NCI-H510A treated with DMSO at 0.1 percent for 48 hours (cell line): ENCODE results near the gene PRDM16.

ENCODE experiments used
- DNase-seq: peaks from one replicate; lab custom pipeline; 2025; lab: John Stamatoyannopoulos, UW

The PRDM16 gene

DNA sequence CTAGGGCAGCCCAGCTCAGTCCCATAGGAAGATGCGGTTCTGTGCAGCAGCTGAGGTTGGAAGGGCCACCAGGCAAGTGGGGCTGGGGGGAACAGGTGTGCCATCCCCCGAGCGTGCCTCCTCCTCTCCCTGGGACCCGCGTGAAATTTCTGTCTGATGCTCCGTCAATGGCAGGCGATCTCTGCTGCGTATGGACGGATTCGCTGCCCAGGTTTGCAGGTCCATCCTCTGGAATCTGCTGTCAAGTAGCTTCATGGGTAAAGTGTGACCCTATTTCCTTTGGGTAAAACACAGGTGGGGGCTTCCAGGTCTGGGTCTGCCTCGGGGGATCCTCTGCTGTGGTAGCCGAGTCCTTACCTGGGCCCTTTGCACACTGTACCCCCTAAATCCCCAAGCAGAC, 270.9 kb downstream of the PRDM16 start:
- no peak for DNase-seq

DNA sequence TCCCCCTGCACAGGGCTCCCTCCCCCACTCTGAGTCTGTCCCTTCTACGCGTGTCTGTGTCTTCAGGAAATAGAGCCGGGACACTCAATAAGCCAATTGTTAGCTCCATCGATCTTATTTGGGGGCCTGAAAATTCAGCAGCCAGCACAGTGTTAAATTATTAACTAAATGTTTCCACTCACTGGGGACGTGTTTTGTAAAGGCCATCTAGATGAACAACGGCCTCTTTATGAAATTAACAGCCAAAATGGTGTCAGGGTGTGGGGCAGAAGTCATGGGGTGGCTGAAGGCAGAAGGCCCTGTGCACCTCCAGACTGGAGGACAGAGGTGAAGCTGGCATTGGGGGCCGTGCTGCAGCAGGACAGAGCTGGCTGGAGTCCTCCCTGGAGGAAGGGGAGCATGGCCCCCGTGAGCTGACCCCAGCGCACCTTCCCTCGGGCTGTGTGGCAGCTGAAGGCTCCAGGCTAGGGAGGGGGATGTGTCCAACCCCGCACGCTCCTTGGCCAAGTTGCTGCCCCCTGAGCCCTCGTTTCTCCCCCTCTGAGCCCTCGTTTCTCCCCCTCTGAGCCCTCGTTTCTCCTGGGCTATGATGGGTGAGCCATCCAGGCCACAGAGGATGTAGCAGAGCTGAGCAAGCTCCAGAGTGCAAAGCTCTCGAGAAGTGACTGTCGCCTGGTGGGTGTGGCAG, 271.7 kb downstream of the PRDM16 start:
- no peak for DNase-seq

DNA sequence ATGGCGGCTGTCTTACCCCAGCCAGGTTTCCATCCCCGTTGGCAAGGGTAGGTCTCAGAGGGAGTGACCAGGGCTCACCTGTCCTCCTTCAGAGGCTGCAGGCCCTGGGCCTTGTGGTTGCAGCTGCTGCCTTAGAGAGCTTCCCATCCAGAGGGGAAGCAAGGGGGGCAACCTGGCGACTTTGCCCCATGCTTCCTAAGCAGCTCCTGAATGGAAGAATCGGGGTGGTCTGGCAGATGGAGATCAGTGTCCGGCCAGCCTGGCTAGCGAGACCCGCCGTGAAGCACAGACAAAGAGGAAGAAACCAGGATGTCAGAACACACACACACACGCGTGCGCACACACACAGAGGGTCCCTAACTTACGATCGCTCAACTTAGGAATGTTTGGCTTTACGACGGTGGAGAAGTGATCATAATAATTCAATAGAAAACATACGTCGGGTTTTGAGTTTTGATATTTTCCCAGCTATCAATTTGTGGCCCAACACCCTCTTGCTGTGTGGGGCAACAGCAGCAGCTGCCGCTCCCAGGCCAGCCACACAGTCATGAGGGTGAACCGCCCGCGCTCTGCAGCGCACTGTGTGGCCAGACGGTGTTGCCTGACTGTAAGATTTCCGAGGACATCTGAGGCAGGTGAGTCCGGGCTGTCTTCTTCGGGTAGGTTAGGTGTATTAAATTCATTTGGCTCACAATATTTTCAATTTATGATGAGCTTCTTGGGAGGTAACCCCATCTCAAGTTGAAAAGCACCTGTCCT, 272.4 kb downstream of the PRDM16 start:
- DNase-seq = no peak

DNA sequence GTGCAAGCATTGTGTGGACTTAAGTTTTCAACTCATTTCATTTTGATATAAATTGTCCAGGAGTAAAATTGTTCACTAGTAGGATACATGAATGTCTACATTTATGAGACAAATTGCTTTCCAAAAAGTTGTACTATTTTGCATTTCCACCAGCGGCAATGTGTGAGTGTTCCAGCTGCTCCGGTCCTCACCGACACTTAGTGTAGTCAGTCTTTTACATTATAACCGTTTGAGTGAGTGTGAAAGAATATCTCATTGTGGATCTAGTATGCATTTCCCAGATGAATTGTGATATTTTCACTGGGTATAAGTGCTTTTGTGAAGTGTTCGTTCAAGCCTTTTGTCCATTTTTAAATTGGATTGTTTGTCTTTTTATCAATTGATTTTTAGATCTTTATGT, 274.0 kb downstream of the PRDM16 start:
- DNase-seq = no peak

DNA sequence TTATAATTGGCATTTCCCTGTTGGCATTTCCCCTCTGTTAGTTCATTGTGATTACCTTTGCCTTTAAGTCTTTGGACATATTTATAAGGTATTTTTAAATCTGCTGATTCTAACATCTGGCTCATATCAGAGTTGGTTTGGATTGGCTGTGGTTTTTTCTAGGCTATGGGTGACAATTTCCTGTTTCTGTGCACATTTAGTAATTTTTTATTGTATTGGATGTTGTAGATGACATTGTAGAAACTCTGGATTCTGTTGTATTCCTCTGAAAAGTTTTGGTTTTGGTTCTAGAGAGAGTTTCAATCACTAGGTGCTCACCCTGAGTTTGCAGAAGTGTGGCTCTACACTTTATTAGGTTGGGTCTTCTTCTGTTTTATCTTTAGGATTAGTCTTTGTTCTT, 275.4 kb downstream of the PRDM16 start:
- no peak for DNase-seq

DNA sequence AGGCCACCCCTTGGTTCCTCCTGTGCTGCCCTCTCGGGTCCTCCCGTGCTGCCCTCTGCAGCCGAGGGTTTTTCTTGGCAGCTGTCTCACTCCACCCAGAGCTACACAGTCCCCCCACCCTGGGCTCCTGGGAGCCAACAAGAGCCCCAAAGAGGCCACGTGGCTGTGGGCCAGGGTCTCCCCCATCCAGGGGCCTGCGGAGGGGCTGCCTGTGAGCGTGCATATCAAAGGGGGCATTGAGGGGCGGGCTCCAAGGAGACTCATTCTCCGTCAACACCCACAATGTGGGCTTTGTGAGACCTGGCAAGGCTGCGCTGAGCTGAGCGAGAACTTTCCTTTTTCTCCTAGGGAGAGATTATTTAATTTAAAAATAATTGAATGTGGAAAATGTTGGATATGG, 276.8 kb downstream of the PRDM16 start:
- no peak for DNase-seq

DNA sequence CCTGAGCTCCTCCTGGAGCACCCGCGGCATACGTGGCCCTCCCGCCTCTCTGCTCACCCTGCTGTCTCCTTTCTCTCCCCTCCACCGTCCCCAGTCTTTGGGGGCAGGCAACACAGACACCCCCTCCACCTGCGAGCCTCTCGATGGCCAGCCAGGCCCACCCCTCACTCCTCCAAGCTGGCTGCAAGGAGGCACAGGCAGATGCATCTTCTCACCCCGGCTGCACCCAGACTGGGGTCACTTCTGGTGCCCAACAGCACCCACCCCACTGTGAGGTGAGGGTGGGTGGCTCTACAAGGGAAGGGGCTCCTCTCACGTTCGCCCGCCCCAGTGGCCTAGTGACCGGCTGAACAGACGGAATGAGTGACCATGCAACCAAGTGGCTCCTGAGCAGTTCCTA, 277.5 kb downstream of the PRDM16 start:
- DNase-seq = no peak

DNA sequence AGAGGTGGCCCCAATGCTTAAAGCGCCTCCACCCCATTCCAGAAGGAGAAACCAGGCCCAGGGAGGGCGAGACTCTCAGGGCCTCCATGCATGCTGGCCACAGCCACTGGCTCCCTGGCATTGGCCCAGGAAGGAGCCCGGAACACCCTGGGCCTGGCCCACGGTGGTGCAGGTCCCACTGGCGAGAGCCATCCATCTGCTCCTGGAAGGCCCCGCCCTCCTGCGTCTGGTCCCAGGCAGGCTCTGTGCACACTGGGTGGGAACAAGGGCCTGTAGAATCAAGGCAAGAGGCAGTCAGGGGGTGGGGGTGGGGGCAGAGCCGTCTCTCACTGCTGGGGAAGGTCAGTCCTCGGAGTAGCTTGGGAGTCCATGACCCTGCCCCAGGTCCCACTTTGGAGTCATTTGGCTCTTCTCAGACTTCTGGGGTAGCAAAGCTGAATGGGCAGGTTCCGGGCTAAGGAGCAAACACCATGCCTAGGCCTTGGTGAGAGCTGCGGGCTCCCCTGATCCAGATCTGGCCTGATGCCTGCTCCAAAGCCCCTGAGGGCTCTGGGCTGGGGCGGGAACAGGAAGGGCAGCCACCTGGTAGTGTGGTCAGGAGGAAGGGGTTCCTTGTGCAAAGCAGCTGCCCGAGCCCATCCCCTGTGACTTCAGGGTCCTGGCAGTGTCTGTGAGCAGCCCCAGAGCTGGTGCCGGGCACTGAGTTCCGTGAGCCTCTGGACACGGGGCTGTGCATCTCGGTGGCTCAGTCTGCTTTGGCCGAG, 278.4 kb downstream of the PRDM16 start:
- no peak for DNase-seq

DNA sequence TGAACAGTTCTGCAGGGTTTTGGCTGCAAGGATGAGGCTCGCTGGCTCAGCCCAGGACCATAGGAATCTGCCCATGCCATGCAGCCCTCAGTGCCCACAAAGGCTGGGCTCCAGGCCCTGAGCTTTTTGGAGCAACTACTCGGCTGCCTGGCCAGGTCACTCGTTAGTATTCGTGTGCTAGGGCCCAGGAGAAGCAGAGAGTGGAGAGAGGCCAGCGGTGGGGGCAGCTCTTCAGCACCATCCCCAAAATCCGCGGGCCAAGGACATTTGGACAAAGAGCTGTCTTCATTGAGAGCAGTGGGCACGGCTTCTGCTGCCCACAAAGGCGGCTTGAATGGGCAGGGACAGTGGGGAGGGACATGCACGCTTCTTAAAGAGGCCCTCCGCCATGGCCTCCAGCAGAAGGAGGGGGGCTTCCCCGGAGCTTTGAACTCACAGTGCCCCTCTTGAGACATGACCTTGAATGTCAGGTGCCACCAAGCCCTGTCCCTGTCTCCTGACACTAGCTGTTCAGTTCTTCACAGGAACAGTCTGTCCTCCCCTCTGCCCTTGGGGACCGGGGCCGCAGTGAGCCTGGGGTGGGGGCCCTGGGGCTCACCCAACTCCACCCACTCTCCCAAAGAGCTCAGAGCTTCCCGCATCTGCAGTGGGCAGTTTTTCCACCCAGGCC, 279.3 kb downstream of the PRDM16 start:
- no peak for DNase-seq

DNA sequence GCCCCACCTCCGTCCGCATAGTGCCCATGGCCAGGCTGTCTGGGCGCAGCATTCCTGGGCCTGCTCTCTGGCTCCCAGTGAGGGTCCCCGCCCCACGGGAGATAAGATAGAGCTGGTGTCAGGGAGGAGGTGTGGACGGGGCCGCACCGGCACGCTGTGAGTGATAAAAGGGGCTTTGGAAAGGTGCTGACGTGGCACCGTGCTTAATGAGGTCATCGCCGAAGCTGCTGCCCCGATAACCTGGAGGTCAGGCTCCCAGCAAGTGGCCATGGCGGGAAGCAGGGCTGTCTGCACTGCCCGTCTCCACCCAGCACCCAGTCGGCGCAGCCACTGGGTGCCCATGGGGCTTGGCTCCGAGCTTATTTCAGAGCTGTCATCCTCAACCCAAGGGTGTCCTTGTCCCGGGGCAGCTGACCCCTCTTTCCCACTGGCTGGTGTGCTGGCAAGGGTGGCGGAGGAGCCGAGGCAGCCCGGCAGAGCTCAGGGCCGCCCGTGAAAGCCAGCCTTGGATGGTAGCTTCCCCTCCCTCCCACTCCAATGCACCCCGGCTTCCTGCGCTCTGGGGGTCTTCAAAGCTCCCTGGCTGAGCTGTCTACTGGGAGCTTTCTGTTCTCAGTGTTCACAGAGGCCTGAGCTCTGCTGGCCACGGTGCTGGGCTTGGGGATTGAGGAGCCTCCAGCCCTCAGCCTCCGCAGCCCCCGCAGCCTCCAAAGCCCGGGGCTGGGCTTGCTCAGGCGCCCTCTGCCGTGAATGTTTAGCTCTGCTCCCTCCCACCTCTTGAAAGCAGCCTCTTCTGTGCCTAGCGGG, 280.4 kb downstream of the PRDM16 start:
- no peak for DNase-seq

DNA sequence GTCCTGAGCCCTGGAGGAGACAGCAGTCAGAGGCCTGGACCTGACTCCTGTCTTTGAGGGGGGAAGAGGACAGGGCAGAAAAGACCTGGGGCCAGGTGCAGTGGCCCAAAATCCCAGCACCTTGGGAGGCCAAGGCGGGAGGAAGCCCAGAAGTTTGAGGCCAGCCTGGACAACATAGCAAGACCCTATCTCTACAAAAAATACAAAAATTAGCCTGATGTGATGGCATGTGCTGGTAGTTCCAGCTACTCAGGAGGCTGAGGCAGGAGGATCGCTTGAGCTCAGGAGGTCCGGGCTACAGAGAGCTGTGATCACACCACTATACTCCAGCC, 280.9 kb downstream of the PRDM16 start:
- no peak for DNase-seq

DNA sequence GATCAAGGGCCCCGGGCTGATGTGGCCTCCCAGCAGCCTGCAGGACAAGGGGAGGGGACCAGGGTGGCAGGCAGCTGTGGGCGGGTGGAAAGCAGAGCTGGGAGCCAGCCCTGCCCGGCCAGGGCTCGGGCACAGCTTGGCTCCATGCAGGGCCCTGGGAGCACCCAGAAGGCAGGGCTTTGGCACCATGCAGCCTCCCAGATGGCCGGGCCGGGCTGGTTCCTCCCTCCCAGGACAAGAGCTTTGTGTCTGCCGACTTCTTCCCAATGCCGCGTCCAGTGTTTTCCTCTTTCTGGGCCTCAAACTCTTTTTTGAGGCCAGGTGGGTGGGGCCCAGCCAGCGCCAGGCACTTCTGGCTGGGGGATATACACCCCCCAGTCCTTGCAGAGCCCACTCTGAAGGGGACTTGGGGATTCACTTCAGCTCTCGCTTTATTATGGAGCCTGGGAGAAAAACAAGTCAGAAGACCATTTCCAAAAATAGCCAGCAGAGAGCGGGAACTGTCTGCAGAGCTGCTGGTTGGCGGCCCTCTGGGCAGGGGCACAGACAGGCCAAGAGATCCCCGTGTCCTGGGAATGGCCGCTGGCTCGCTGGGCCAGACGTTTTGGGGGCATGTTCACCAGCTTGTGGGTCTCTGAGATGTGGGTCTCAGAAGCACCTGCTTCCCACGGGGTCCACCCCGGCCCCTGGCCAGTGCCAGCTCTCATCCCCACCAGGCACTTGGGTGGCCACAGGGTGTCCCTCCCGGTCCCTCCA, 281.7 kb downstream of the PRDM16 start:
- DNase-seq = no peak

DNA sequence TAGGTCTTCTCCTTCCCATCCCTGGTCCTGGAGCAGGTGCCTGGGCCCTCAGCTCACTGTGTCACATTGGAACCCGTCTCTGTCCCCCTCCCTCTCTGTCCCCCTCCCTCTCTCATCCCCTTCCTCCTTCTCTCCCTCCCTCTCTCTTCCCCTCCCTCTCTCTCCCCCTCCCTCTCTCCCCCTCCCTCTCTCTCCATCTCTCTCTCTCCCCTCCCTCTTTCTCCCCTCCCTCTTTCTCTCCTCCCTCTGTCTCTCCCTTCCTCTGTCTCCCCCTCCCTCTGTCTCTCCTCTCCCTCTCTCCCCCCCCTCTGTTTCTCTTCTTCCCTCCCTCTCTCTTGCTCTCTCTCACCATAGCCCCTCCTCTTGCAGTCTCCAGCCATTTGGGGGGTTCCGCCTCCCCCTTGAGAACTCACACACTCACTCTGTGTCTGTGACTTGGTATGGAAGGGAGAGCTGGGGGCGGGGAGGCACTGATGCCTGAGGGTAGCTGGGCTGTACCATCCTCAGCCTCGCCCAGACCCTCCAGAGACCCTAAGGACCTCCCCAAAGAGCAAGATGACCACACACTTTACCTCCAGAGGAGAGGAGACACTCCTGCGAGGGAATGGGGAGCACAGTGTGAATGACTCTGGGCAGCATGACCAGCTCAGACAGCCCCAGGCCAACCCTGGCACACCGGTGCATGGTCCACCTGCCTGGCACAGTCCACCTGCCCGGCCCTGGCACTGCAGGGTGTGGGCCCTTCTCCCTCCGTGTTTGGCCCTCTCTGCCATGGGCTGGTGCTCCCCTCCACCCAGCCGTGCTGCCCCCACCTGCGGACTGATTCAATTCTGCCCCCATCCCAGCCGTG, 282.7 kb downstream of the PRDM16 start:
- no peak for DNase-seq

DNA sequence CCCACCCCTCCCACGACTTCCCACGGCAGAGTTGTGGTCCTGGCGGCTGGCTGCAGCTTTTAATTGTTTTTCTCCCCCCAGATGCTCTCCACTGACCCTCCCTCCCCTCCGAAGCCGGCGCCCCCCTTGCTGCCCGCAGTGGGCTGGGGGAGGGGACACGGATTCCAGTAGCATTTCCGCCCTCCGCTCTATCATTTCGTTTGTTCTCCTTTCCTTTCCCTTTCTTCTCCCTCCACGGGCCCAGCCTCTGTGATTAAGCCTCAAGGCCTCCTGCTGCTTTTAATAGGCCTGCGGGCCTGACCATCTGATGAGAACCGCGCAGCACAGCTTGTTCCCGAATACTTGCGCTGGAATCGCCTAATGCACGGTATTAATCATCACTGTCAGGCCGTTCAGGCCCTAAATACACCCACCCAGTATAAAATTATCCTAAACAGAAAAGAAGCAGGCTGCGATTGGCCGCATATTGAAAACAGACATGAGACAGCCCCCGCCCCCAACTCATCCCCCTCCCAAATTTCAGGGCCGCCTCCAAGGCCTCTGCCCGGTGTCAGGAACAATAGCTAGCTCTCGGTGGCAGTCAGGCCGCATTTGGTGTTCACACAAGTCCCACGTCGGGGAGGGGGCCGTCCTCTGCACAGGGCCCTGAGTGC, 283.4 kb downstream of the PRDM16 start:
- no peak for DNase-seq

DNA sequence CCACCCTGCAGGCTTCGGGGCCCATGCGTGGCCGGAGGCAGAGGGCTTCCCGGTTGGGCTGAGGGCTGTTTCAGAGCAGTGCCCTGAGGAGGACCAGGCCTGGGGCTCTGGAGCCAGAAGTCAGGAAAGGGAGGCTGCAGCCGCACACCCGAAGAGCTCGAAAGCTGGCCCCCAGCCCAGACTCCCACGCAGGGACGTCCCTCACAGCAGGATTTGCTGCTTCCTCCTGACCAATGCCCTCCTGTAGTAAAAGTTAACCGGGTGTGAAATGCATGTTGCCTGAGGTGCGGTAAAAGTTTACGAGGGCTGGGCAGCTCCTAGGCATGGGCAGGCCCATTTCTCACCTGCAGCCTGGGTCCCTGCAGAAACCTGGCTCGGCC, 283.9 kb downstream of the PRDM16 start:
- no peak for DNase-seq

DNA sequence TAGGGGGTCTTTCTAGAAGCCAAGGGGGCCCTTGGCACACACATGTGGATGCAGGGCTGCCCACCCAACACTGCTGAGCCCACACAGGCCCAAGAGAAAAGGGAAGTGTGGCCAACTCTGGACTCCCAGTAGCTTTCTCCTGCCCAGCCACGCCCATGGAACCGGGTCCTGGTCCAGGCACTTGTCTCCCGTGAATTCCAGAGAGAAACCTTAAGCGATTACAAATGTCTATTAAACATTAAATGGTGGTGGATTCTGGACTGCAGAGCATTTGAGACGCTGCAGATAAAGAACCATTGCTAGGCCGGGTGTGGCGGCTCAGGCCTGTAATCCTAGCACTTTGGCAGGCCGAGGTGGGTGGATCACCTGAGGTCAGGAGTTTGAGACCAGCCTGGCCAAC, 284.9 kb downstream of the PRDM16 start:
- no peak for DNase-seq

DNA sequence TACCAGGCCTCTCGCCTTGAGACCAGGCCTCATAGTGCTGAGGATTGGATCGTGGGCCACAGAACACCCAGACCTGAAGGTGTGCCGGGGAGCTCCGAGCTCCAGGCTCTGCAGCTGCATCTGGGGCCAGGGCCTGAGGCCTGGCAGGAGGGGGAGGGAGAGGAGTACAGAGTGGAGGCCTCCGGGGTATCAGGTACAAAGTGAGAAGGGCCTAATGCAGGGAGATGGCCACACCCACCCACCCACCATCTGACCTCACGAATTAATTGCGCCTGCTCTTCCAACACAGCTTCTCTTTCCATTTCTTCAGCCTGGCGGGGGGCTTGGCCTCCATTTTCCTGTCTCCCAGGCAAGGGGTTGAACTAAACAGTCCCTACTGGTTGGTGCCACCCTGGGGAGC, 286.1 kb downstream of the PRDM16 start:
- no peak for DNase-seq

DNA sequence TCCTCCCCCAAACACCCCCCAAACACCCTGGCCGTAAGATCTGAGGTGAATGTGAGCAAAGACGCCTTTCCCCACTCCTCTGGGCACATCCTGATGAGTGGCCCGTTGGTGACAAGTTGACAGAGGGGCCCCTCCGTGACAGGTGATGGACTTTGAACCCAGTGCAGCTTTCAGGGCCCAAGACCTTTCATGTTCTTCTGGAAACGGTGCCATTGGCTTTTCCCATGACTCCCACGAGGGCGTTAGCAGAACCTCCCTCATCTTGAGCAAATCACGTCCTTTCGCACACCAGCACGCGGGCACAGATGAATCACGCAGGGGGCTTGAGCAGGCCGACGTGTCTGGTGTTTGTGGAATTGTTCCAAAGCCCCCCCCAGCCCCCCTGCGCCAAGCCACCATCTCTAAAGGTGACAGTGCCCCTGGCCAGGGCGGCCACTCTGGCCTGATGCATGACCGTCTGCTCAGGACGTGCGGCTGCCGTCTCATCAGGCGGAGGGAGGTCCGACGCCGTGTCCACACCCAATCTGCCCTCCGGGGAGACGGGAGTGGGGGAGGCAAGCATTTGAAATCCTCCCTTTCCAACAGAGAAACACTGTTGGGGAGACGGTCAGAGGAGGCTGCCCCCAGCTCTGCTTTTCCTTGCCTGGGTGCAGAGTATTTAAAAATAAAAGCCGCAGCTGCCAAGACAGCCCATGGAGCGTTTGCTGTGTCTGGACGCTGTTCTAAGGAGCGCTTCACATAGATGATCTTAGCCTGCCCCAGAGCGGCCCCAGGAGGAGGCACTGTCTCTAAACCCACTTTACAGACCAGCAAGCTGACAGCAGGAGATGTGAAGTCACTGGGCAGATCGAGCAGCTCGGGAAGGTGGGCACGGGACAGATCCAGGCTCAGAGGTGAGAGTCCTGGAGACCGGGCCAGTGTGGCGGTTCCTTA, 287.2 kb downstream of the PRDM16 start:
- DNase-seq = no peak
